Hippocampal formation (tissue), 2 donors: ENCODE results near the gene ERMARD.
"Not testable (repeated sequence)": the region's sequence is repeated elsewhere in the genome, so short reads cannot be mapped to it uniquely, and the experiment has no call there.

Source experiments
- DNase-seq, 2 donors: peaks; one replicate each; lab custom pipeline; 2025; lab: John Stamatoyannopoulos, UW

The ERMARD gene

DNA sequence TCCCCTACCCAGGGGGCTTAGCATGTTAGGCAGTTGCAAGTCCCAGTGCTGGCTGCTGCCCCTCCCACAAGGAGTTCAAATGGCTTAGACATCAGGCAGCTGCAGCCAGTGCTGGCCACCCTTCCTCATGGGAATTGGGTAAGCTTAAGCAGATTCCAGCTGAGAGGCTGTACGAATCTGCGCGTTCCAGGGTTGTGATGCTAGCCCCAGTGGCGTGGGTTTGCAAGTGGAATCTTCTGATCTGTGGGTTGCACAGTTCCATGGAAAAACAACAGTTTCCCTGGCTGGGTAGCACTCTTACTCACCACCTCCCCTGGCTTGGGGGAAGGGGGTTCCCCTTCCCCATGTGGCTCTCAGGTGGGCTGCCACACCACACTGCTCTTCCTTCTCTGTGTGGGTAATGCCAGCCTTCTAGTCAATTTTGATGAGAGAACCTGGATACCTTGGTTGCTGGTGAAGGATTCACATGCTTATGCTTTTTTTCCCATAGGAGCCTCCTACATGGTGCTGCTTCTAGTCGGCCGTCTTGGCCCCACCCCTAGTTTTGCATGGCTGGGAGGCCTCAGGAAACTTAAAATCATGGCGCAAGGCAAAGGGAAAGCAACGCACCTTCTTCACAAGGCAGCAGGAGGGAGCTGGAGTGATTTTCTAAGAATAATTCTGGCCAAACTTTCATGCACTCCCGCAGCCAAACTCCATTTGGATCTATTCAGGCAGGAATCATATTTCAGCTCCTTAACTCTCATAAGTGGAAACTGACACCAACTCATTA, 13.0 kb upstream of the ERMARD start:
- DNase-seq: no peak

DNA sequence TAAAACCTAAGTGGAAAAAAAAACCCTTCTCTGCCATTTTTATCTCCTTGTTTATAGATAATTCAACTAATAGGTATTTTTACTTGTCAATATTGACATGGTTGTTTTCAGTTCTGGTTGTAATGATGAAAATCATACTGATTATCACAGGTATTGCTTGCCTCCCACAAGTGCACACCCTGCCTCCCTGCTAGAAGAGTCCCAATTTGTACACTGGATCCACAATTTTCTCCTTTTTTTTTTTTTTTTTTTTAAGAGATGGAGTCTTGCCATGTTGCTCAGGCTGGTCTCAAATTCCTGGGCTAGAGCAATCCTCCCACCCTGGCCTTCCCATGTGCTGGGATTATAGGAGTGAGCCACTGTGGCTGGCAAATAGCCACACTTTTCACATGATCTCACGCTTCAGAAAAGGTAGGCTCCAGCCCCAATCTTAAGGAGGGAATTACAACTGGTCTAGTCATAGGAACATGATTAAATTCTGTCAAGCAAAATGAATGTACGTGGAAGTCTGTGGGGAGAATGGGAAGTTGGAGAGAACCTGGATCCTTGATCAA, 12.4 kb upstream of the ERMARD start:
- DNase-seq: no peak

DNA sequence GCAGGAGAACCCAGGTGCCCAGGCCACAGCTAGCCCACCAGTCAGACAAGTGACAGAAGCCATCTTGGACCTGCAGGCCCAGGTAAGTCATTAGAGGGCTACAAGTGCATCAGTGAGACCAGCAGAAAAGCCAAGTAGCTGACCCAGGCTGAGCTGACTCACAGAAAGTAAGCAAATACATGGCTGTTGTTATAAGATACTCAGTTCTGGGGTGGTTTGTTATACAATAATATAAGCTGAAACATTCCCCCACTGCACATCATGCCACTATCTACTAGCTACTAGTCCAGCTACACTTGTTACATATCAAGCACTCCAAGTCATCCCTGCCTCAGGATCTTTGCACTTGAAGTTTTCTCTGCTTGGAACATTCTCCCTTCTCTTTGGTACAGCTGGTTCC, 10.1 kb upstream of the ERMARD start:
- DNase-seq: no peak

DNA sequence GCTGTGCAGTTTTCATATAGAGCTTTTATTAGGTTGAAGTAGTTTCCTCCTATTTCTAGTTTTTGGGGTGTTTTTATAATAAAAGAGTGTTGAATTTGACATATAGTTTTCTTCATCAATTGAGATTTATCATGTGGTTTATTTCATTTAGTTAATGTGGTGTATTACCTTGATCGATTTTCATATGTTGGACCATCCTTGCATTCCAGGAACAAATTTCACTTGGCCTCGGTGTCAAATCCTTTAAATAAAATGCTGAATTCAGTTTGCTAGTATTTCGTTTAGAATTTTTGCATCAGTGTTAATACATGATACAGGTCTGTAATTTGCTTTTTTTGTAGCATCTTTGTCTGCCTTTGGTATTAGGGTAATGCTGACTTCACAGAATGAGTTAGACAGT, 6.0 kb upstream of the ERMARD start:
- no peak for DNase-seq

DNA sequence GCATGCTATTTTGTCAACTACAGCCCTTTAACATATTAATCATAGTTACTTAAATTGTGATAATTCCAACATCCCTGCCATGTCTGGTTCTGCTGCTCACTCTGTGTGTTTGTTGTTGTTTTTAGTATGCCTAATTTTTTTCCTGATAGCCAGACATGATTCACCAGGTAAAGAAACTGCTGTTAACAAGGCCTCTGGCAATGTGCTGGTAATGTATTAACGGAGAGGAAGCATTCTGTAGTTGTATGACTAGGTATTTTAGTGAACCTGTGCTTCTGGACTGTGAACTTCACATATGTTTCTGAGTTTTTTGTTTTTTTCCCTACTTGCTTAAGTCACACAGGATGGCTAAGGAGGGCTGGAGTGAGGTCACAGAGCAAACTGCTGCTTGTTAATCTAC, 4.9 kb upstream of the ERMARD start:
- no peak for DNase-seq

GRCh38 chr6:169752074-169752623, 727 bp downstream of the ERMARD start:
- DNase-seq: no peak

- no peak for DNase-seq
Measured at GRCh38 chr6:169755162-169755561, 3.7 kb downstream of the ERMARD start.

GRCh38 chr6:169763308-169763707, 11.9 kb downstream of the ERMARD start:
- DNase-seq: no peak

DNA sequence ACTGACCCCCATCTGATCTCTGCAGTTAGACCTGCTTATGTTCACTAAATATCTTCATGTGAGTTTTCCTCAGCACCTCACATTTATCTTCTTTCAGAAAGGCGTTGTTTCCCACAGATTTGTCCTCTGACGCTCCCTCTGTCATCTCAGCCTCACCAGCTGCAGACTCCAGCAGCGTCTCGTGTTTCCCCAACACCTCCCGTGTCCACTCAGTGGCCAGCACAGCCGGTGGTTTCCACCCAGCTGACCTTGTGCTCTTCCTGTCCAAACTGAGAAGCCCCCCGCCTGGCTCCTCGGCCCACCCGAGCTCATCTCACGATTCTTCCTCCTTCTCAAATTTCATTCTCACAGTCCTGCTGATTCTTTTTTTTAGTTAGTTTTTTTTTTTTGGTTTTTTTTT, 12.5 kb downstream of the ERMARD start:
- no peak for DNase-seq

DNA sequence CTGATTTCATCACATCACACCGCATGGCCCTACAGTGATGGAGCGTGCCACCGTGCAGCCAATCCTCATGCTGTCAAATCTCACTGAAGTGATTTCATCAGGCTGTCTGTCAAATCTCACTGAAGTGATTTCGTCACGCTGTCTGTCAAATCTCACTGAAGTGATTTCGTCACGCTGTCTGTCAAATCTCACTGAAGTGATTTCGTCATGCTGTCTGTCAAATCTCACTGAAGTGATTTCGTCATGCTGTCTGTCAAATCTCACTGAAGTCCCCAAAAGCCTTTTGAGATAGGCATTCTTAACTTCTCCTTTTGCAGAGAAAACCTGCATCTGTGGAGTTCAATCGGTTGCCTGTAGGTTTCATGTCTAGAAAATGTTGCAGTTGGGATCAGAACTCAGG, 14.4 kb downstream of the ERMARD start:
- not testable (repeated sequence) for DNase-seq

DNA sequence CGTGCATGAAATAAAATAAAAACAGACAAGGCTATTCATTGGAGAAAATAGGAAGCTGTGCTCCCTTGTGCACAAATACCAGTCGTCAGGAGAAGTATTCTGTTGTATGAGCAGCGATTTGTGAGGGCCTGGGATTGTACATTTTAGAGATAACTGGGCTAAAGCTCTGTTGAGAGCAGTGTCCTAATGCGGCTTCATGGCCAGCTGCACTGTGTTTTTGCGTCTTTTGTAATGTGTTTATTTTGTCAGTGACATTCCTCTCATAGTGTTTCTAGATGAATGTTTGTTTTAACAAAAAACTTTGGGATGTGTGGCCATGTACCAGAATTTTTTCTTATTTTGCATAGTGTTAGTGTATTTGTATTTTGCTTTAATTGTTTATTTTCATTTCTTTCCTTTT, 14.8 kb downstream of the ERMARD start:
- no peak for DNase-seq

GRCh38 chr6:169766921-169767736, 15.7 kb downstream of the ERMARD start:
- DNase-seq: no peak

DNA sequence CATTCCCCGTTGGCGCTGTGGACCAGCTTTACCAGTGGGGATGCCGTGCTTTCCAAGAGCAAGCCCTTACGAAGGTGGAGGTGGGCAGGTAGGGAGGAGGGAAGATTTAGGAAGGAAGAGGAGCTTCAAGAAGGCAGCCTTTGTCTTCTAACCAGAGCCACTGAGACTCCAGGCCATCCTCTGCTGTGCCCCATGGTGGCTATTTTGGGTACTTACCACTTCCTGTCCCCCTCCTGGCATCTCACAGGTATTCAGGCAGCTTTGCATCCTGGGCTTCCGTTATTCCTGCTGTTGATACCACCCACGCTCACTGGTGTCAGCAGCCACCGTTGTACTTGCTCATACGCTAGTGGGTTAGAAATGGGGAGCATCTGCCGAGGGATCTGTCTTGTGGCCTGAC, 22.9 kb downstream of the ERMARD start:
- DNase-seq: no peak

GRCh38 chr6:169775321-169775720, 23.9 kb downstream of the ERMARD start:
- no peak for DNase-seq

DNA sequence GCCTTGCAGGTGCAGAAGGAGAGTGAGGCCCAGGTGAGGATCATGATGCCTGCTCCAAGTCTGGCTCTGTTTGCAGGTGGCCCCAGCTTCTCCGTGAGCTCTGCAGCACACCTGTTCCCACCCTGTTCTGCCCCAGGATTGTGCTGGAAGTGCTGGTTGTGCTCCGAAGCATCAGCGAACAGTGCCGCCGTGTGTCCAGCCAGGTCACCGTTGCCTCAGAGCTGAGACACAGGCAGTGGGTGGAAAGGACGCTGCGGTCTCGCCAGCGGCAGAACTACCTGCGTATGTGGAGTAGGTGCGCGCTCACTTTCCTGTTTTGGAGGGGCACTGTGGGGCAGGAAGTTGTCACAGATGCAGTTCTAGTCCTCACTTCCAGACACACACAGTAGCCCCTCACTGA, 25.0 kb downstream of the ERMARD start:
- DNase-seq: no peak

GRCh38 chr6:169777896-169778295, 26.5 kb downstream of the ERMARD start:
- DNase-seq: no peak

GRCh38 chr6:169778646-169779045, 27.2 kb downstream of the ERMARD start:
- DNase-seq: no peak

DNA sequence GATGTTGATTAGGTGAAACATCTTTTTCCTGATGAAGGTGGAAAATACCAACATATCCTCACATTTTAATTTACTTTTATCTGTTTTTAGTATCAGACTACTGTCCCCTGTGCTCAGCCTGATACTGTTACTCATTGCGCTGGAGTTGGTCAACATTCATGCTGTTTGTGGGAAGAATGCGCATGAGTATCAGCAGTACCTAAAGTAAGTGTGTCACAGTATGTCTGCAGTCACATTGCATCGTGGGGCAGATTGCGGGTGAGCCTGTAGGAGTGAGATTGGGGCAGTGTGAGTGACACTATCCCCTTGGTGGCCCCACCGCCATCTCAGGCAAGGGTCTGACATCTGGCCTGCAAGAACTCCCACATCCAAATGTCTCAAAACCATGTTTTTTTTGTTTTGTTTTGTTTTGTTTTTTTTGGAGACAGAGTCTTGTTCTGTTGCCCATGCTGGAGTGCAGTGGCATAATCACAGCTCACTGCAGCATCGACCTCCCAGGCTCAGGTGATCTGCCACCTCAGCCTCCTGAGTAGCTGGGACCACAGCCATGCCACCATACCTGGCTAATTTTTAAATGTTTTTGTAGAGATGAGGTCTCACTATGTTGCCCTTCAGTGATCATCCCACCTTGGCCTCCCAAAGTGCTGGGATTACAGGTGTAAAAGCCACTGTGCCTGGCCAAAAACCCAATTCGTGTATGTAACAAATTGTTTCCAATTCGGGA, 27.8 kb downstream of the ERMARD start:
- no peak for DNase-seq

- DNase-seq: no peak
Measured at GRCh38 chr6:169779896-169780295, 28.5 kb downstream of the ERMARD start.

GRCh38 chr6:169780571-169781091, 29.2 kb downstream of the ERMARD start:
- DNase-seq: no peak

DNA sequence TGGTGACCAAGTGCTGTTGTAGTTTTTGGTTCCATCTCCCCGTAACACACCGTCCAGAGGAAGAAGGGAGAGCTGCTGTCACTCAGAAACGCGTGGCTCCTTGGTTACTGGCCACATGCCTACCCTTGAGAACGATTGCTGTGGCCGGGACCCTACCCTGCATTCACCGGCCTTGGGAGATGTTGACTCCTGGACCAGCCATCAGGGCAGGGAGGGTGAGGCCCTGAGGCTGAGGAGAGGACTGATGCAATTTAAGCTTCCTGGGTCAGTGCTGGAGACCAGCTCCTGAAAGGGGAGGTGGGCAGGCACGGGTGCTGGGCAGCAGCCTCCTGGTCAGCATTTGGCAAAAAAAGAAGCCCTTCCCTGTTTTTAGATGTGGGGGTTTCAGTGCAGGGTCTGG, 31.5 kb downstream of the ERMARD start:
- DNase-seq: no peak

DNA sequence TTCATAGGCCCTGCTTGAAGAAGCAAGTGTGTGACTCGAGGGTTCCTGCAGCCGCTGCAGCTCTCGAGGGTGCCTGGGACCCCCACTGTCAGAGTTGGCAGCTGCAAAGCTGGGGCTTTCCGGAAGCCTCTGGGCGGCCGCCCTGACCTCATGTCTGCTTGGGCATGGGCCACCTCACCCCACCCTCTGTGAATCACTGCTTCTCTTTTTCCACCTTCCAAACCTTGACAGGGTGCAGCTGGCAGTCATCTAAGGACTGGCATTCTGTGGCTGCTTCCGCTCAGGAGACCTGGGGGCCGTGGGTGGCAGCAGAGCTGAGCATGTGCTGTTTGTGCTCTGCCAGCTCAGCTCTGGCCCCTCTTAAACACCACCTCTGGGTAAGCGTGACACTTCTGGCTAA, 32.0 kb downstream of the ERMARD start:
- DNase-seq: no peak
